ENCODE data around the gene TAGLN2.
"Not testable (repeated sequence)": the region's sequence is repeated elsewhere in the genome, so short reads cannot be mapped to it uniquely, and the experiment has no call there.

TAGLN2 gene

DNA sequence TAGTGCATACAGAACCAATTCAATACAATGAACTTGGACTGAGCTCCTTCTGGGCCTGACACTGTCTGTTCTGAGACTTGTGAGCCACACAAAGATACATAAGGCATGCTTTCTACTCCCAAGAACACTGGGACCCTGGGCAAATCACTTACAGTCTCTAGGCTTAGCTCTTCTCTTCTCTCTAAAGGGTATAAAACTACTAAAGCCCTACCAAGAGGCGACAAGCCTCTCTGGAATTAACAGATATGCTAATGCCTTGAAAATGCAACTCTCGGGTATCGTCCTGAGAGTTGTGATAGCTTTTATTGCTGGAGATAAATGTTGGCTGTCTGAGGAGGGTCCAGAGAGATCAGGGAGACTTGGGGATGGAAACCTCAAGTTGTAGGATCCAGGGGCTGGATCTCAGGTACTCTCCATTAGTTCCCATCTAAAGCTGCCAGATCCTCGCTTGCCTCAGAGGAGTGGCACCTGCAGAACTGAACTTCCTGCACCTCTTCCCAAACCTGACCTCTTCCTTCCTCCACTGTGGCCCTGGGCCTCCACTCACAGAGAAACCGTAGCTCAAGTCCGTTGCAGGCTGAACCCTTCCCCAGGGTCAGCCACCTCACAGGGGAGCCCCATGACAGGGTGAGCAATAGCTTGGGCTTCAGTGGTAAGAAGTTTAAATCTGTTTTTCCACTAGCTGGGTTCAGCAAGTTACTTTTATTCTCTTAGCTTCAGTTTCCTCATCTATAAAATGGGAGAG, 13.8 kb downstream of the TAGLN2 start:
- no peaks in the 10 kb centered on the region for H3K9me3 ChIP-seq (ENCODE audit: control insufficient read depth, insufficient read depth, low read length)
- no peaks in the 10 kb centered on the region for H3K27me3 ChIP-seq (ENCODE audit: control insufficient read depth, insufficient read depth, low read length)
- H3K4me1 ChIP-seq (ENCODE audit: control insufficient read depth, insufficient read depth, low read length) = peaks cover 18% of the 10 kb centered on the region
- H3K4me3 ChIP-seq (ENCODE audit: low read length) = no peak overlapping the region
- H3K27ac ChIP-seq (ENCODE audit: low read length) = no peak overlapping the region
- WGBS (ENCODE audit: insufficient coverage, insufficient read length) = no CpG with 5 or more reads among the region's 6 CpGs
- no peak for DNase-seq (ENCODE audit: low read depth, low spot score)
- H3K36me3 ChIP-seq (ENCODE audit: control insufficient read depth, insufficient read depth, low read length) = no peaks in the 10 kb centered on the region

DNA sequence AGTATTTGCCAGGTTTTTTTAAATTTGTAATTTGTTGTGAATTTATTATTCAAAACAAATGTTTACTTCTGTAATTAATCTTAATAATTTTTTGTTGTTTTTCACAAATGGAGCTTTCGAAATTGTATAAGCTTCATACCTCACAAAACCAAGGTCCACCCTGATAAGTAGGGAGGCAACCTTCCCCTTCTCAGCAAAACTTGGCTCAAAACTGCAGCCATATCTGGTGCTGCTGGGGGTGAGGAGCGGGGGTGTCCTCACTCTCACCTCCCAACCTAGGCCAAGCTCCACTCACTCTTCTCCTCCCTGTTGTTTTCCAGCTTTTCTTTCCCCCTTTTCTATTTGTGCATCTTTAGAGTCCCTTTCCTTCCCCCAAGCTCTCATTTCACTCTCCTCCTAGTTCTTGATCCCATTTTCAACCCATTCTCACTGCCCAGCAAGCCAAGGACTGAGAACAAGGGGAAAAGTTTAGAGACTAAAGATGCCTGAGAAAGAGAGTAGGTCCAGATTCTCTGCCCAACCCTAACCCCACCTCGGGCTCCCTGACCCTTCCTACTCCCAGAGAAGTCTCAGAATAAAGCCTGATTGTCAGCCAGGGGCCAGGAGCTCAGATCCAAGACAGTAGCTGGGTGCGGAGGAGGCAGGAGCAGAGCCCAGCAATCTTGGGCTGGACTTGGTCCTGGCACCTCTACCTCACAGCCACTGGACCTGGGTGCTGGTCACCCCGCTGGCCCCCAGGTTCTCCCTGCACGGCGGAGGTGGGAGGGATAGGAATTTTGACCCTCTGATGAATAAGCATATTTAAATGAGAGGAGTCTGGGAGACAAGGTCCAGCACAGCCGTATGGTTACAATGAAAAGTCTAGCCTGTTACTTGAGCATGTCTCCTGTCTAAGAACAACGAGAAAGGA, 17.0 kb downstream of the TAGLN2 start:
- DNase-seq (ENCODE audit: low read depth, low spot score) = no peak
- Histone ChIP-seq H3K27ac (ENCODE audit: low read length) (no peak overlapping the region), H3K4me1 (ENCODE audit: control insufficient read depth, insufficient read depth, low read length) (peaks cover 6% of the 10 kb centered on the region; the same call in 1 of the 2 replicates), H3K27me3 (ENCODE audit: control insufficient read depth, insufficient read depth, low read length) (no peaks in the 10 kb centered on the region), H3K9me3 (ENCODE audit: control insufficient read depth, insufficient read depth, low read length) (no peaks in the 10 kb centered on the region), H3K36me3 (ENCODE audit: control insufficient read depth, insufficient read depth, low read length) (no peaks in the 10 kb centered on the region), H3K4me3 (ENCODE audit: low read length) (no peak overlapping the region)
- WGBS (ENCODE audit: insufficient coverage, insufficient read length) = no CpG with 5 or more reads among the region's 9 CpGs

DNA sequence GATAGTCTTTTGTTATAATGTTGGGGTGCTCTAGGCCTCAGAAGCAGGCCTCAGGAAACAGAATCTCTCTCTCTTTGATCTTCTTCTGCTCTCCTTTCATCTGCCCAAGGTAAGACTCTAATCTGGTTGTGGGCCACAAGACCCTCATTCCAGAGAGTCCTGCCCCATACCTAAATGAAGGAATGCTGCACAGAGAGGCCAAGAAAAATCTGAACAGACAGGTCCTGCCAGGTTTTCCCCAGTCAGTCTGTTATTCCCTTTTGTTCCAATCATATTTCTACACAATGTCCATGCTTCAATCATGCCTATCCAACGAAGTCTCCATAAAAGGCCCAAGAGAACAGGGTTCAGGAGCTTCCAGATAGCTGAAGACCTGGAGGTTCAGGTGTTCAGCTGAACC, 18.3 kb downstream of the TAGLN2 start:
- peaks cover 6% of the 10 kb centered on the region; the same call in 1 of the 2 replicates for H3K4me1 ChIP-seq (ENCODE audit: control insufficient read depth, insufficient read depth, low read length)
- H3K27me3 ChIP-seq (ENCODE audit: control insufficient read depth, insufficient read depth, low read length) = no peaks in the 10 kb centered on the region
- H3K4me3 ChIP-seq (ENCODE audit: low read length) = no peak overlapping the region
- no CpG with 5 or more reads among the region's 1 CpG for WGBS (ENCODE audit: insufficient coverage, insufficient read length)
- no peaks in the 10 kb centered on the region for H3K36me3 ChIP-seq (ENCODE audit: control insufficient read depth, insufficient read depth, low read length)
- DNase-seq (ENCODE audit: low read depth, low spot score) = no peak
- no peaks in the 10 kb centered on the region for H3K9me3 ChIP-seq (ENCODE audit: control insufficient read depth, insufficient read depth, low read length)
- no peak overlapping the region for H3K27ac ChIP-seq (ENCODE audit: low read length)

DNA sequence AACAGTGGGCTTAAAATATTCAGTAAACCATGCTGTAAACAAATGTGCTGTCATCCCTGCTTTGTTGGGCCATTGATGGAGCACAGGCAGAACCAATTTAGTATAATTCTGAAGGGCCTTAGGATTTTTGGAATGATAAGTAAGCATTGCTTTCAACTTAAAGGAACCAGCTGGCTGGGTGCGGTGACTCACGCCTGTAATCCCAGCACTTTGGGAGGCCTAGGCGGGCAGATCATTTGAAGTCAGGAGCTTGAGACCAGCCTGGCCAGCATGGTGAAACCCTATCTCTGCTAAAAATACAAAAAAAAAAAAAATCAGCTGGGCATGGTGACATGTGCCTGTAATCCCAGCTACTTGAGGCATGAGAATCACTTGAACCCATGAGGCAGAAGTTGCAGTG, 21.3 kb downstream of the TAGLN2 start:
- H3K27ac ChIP-seq (ENCODE audit: low read length); H3K4me1 ChIP-seq (ENCODE audit: control insufficient read depth, insufficient read depth, low read length); H3K27me3 ChIP-seq (ENCODE audit: control insufficient read depth, insufficient read depth, low read length); H3K9me3 ChIP-seq (ENCODE audit: control insufficient read depth, insufficient read depth, low read length); H3K4me3 ChIP-seq (ENCODE audit: low read length); H3K36me3 ChIP-seq (ENCODE audit: control insufficient read depth, insufficient read depth, low read length); DNase-seq (ENCODE audit: low read depth, low spot score): not testable (repeated sequence)
- WGBS (ENCODE audit: insufficient coverage, insufficient read length) = no CpG with 5 or more reads among the region's 3 CpGs

DNA sequence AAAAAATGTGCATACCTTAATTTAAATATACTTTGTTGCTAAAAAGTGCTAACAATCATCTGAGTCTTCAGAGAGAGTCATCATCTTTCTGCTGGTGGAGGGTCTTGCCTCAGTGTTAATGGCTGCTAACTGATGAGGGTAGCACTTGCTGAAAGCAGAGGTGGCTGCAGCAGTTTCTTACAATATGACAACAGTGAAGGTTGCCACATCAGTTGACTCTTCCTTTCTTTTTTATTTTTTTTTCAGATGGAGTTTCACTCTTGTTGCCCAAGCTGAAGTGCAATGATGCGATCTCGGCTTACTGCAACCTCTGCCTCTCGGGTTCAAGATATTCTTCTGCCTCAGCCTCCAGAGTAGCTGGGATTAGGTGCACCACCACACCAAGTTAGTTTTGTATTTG, 22.8 kb downstream of the TAGLN2 start:
- H3K9me3 ChIP-seq (ENCODE audit: control insufficient read depth, insufficient read depth, low read length) = no peaks in the 10 kb centered on the region
- WGBS (ENCODE audit: insufficient coverage, insufficient read length) = no CpG with 5 or more reads among the region's 3 CpGs
- H3K4me1 ChIP-seq (ENCODE audit: control insufficient read depth, insufficient read depth, low read length) = peaks cover 1% of the 10 kb centered on the region; the same call in 1 of the 2 replicates
- 0 out of 2 replicates have a peak, but pooled peaks cover 2% of the 10 kb centered on the region for H3K27me3 ChIP-seq (ENCODE audit: control insufficient read depth, insufficient read depth, low read length)
- DNase-seq (ENCODE audit: low read depth, low spot score) = no peak
- no peak overlapping the region for H3K4me3 ChIP-seq (ENCODE audit: low read length)
- no peaks in the 10 kb centered on the region for H3K36me3 ChIP-seq (ENCODE audit: control insufficient read depth, insufficient read depth, low read length)
- H3K27ac ChIP-seq (ENCODE audit: low read length) = no peak overlapping the region

DNA sequence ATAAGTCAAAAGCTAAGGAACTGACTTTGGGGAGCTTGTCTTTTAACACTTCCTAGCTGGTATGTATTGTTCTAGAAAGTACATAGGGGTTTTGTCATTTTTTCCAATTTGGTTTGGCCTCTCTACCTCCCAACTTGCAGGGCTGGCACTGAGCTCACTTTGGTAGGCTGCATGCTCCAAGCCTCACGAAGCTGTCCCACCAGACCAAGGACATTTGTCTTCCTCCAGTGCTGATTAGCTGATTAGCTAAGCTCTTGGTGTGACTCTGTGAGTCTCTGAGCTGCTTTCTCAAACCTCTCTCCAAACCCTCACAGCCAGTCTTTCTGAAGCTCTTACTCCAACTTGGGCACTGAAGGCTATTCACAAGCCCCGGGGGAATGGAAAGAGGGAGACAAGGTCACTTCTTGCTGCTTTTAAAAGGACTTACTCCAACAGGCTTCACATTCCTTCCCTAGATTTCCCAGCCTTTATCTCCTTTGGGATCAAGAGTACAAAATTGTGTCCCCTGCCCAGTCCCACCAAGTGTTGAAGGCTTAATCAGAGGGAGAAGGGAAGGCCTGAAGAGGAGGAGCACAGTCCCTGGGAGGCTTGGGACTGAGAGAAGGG, 24.4 kb downstream of the TAGLN2 start:
- no peak for DNase-seq (ENCODE audit: low read depth, low spot score)
- H3K4me1 ChIP-seq (ENCODE audit: control insufficient read depth, insufficient read depth, low read length) = peaks cover 1% of the 10 kb centered on the region
- whole genome bisulfite sequencing (ENCODE audit: insufficient coverage, insufficient read length) = no CpG with 5 or more reads among the region's 2 CpGs
- H3K36me3 ChIP-seq (ENCODE audit: control insufficient read depth, insufficient read depth, low read length) = no peaks in the 10 kb centered on the region
- H3K9me3 ChIP-seq (ENCODE audit: control insufficient read depth, insufficient read depth, low read length) = no peaks in the 10 kb centered on the region
- no peak overlapping the region for H3K4me3 ChIP-seq (ENCODE audit: low read length)
- H3K27me3 ChIP-seq (ENCODE audit: control insufficient read depth, insufficient read depth, low read length) = 0 out of 2 replicates have a peak, but pooled peaks cover 2% of the 10 kb centered on the region
- no peak overlapping the region for H3K27ac ChIP-seq (ENCODE audit: low read length)

DNA sequence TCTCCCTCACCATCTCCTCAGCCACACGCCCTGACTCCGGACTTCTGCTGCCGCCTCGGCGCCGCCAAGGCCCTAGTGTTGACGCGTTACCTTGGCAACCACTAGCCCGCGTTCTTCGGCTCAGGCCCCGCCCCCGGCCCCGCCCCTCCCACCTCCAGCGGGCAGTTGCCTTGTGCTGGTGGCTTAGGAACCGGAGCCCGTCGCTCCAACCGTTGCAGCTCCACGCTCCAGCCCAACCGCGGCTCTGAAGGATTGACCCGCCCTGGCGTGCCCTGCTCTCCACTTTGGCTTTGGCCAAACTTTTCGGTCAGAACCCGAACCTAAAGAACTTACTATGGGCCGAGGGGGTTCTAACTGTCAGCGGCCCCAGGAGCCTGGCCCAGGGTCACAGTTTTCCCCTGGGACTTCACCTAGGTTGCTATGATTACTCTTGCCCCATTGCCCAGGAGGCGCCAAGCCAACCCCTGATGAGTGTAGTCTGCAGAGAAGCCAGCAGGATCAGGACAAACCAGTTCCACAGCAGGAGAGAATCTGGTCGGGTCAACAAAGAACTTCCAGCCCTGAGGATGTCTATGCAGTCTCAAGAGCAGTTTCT, 25.1 kb downstream of the TAGLN2 start, which contains the start of gene CFAP45:
CFAP45 (minus strand) TSS at position 80 of the 595 bp plus-strand sequence; CDS start at position 13, 67 bp downstream.
- no CpG with 5 or more reads among the region's 30 CpGs for WGBS (ENCODE audit: insufficient coverage, insufficient read length)
- Histone ChIP-seq H3K9me3 (ENCODE audit: control insufficient read depth, insufficient read depth, low read length) (no peaks in the 10 kb centered on the region), H3K36me3 (ENCODE audit: control insufficient read depth, insufficient read depth, low read length) (no peaks in the 10 kb centered on the region), H3K4me1 (ENCODE audit: control insufficient read depth, insufficient read depth, low read length) (peaks cover 1% of the 10 kb centered on the region), H3K27me3 (ENCODE audit: control insufficient read depth, insufficient read depth, low read length) (0 out of 2 replicates have a peak, but pooled peaks cover 2% of the 10 kb centered on the region), H3K27ac (ENCODE audit: low read length) (no peak within 1 kb of the TSS), H3K4me3 (ENCODE audit: low read length) (no peak within 1 kb of the TSS)
- no peak for DNase-seq (ENCODE audit: low read depth, low spot score)

DNA sequence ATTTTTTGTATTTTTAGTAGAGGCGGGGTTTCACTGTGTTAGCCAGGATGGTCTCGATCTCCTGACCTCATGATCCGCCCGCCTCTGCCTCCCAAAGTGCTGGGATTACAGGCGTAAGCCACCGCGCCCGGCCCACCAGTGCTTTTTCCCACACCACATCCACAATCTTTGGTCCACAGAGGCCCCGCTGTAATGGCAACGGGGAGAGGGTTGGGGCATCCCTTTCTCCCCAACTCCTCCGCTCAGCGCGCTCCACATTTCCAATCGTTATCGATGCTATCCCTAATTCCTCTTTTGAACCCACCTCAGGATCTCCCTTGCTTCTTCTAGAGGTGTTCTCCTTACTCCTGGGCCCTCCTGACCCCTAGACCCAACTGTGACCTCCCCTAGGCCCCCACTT, 25.7 kb downstream of the TAGLN2 start:
- not testable (repeated sequence) for H3K27me3 ChIP-seq (ENCODE audit: control insufficient read depth, insufficient read depth, low read length); H3K9me3 ChIP-seq (ENCODE audit: control insufficient read depth, insufficient read depth, low read length); H3K4me3 ChIP-seq (ENCODE audit: low read length); H3K27ac ChIP-seq (ENCODE audit: low read length); DNase-seq (ENCODE audit: low read depth, low spot score); H3K36me3 ChIP-seq (ENCODE audit: control insufficient read depth, insufficient read depth, low read length); H3K4me1 ChIP-seq (ENCODE audit: control insufficient read depth, insufficient read depth, low read length)
- no CpG with 5 or more reads among the region's 15 CpGs for WGBS (ENCODE audit: insufficient coverage, insufficient read length)

DNA sequence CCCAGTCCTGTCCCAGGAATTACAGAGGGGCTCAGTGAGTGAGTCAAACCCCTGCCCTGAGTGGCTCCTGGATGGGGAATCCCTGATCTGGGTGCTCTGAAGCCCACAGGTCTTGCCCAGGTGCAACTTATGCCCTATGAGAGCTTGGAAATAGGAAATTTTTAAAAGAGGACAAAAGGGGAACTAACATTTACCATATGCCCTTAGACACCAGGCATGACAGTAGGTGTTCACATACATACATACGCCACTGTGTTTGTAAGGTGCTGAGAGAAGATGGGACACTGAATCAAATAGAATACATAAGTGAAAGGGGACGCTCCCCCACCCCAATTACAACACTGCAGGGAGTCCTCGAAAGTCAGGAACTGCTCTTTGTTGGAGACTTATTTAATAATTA, 26.8 kb downstream of the TAGLN2 start:
- DNase-seq (ENCODE audit: low read depth, low spot score) = no peak

DNA sequence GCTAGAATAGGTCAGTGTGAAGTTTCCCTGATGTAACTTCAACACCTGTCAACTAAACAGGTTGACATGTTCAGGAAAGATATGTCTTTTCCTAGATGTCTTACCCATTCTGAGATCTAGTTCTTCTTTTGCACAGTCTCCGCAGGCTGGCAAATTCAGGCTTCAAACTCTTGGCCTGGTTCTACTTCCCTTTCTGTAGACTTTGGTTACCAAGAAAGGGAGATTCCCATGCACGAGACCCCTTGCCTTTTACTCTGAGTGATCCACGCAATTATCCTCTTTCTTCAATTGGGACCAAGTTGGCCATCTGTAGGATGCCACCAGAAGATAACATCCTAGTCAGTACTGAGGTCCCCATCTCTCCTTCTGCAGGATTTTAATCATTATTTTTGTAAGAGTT, 27.3 kb downstream of the TAGLN2 start:
- no peak for DNase-seq (ENCODE audit: low read depth, low spot score)
- Histone ChIP-seq H3K36me3 (ENCODE audit: control insufficient read depth, insufficient read depth, low read length) (no peaks in the 10 kb centered on the region), H3K4me1 (ENCODE audit: control insufficient read depth, insufficient read depth, low read length) (peaks cover 1% of the 10 kb centered on the region), H3K27me3 (ENCODE audit: control insufficient read depth, insufficient read depth, low read length) (0 out of 2 replicates have a peak, but pooled peaks cover 2% of the 10 kb centered on the region), H3K9me3 (ENCODE audit: control insufficient read depth, insufficient read depth, low read length) (no peaks in the 10 kb centered on the region), H3K27ac (ENCODE audit: low read length) (no peak overlapping the region), H3K4me3 (ENCODE audit: low read length) (no peak overlapping the region)
- no CpG with 5 or more reads among the region's 3 CpGs for WGBS (ENCODE audit: insufficient coverage, insufficient read length)

More for the DNA sequence above, 26.8 kb downstream of the TAGLN2 start:
- Histone ChIP-seq H3K9me3 (ENCODE audit: control insufficient read depth, insufficient read depth, low read length) (no peaks in the 10 kb centered on the region), H3K4me1 (ENCODE audit: control insufficient read depth, insufficient read depth, low read length) (peaks cover 1% of the 10 kb centered on the region), H3K4me3 (ENCODE audit: low read length) (no peak overlapping the region), H3K27ac (ENCODE audit: low read length) (no peak overlapping the region), H3K36me3 (ENCODE audit: control insufficient read depth, insufficient read depth, low read length) (no peaks in the 10 kb centered on the region), H3K27me3 (ENCODE audit: control insufficient read depth, insufficient read depth, low read length) (0 out of 2 replicates have a peak, but pooled peaks cover 2% of the 10 kb centered on the region)
- no CpG with 5 or more reads among the region's 3 CpGs for WGBS (ENCODE audit: insufficient coverage, insufficient read length)

Measured in iPS DF 6.9 (cell line).